GM19099 (cell line): Measurements from ENCODE around the gene LDLRAD4.

Experiments used
- POLR2A ChIP-seq: IDR thresholded peaks from 3 replicates; pipeline ENCODE4 v1.6.1; 2011; ENCODE audit warnings: low read depth; ENCODE audit not compliant: insufficient read length; ENCODE audit errors: extremely low read depth

LDLRAD4 gene

GRCh38 chr18:13618760-13619438 is 400.3 kb downstream of the LDLRAD4 start:
- TF ChIP-seq POLR2A: no peak

GRCh38 chr18:13619505-13620205 is 401.1 kb downstream of the LDLRAD4 start:
- no peak for TF ChIP-seq POLR2A

- no peak for TF ChIP-seq POLR2A
Observed at GRCh38 chr18:13620206-13620672, 401.7 kb downstream of the LDLRAD4 start.

GRCh38 chr18:13620818-13621445 is 402.4 kb downstream of the LDLRAD4 start:
- no peak for TF ChIP-seq POLR2A

- TF ChIP-seq POLR2A: no peak
Observed at GRCh38 chr18:13621446-13621849, 402.9 kb downstream of the LDLRAD4 start.

- no peak for TF ChIP-seq POLR2A
Observed at GRCh38 chr18:13621886-13622619, 403.5 kb downstream of the LDLRAD4 start.

- TF ChIP-seq POLR2A: no peak
Observed at GRCh38 chr18:13622751-13623150, 404.2 kb downstream of the LDLRAD4 start.

- no peak for TF ChIP-seq POLR2A
Observed at GRCh38 chr18:13623348-13623747, 404.8 kb downstream of the LDLRAD4 start.

GRCh38 chr18:13623871-13624270 is 405.3 kb downstream of the LDLRAD4 start:
- no peak for TF ChIP-seq POLR2A

GRCh38 chr18:13624563-13625237 is 406.1 kb downstream of the LDLRAD4 start:
- no peak for TF ChIP-seq POLR2A

GRCh38 chr18:13625355-13625754 is 406.8 kb downstream of the LDLRAD4 start:
- no peak for TF ChIP-seq POLR2A

- no peak for TF ChIP-seq POLR2A
Observed at GRCh38 chr18:13625843-13626543, 407.4 kb downstream of the LDLRAD4 start.

GRCh38 chr18:13626544-13626908 is 408.0 kb downstream of the LDLRAD4 start:
- no peak for TF ChIP-seq POLR2A

- TF ChIP-seq POLR2A: no peak
Observed at GRCh38 chr18:13627639-13628038, 409.1 kb downstream of the LDLRAD4 start.

- no peak for TF ChIP-seq POLR2A
Observed at GRCh38 chr18:13628211-13628610, 409.7 kb downstream of the LDLRAD4 start.
